Natural killer cell treated with Interleukin-12 subunit alpha and Interleukin-12 subunit beta and Interleukin-15 and Interleukin-18, amount 100 ng/mL, for 72 hours (primary cell): ENCODE data around the gene HHATL. TPM values are rescaled to one million over a fixed set of nuclear protein-coding genes. Genes with fewer than 3 reads are reported as not detected.

Experiments
- ATAC-seq, 2 donors: fragments of 150-1000 bp; cut with Tn5 transposase in 1 of 2; sonication (Bioruptor Pico), chemical (Tn5 transposase) in 1 of 2; 2 replicates each; pipeline ENCODE4 v1.10.0; 2021
- DNase-seq: peaks from one replicate; pipeline ENCODE4 v3.0.0; 2022; ENCODE audit warnings: low spot score
- H3K27ac Mint-ChIP-seq, 2 donors: 1 replicate in 1 of 2; 2 replicates in 1 of 2; pipeline ENCODE4 v1.8.0; 2022; ENCODE audit warnings: mixed read lengths in 2 of 2, mild to moderate bottlenecking in 1 of 2, moderate library complexity in 1 of 2
- H3K27me3 Mint-ChIP-seq, 2 donors: 1 replicate in 1 of 2; 2 replicates in 1 of 2; pipeline ENCODE4 v1.8.0; 2022; ENCODE audit warnings: mixed read lengths in 2 of 2
- H3K36me3 Mint-ChIP-seq: one replicate; pipeline ENCODE4 v1.8.0; 2022; ENCODE audit warnings: mixed read lengths
- H3K4me1 Mint-ChIP-seq, 2 donors: 1 replicate in 1 of 2; 2 replicates in 1 of 2; pipeline ENCODE4 v1.8.0; 2022; ENCODE audit warnings: low read depth in 2 of 2, mixed read lengths in 2 of 2, mild to moderate bottlenecking in 1 of 2
- H3K4me3 Mint-ChIP-seq: one replicate; pipeline ENCODE4 v1.8.0; 2022; ENCODE audit warnings: mixed read lengths
- H3K9me3 Mint-ChIP-seq: 2 replicates; pipeline ENCODE4 v1.8.0; 2022; ENCODE audit warnings: mixed read lengths
- total RNA-seq, 2 donors: library from RNA; stranded (reverse); gene quantifications; one replicate each; pipeline ENCODE4 v1.2.3, GENCODE V29; 2022

The HHATL gene
- total RNA-seq, 2 donors from 2014 or later, result not detected

DNA sequence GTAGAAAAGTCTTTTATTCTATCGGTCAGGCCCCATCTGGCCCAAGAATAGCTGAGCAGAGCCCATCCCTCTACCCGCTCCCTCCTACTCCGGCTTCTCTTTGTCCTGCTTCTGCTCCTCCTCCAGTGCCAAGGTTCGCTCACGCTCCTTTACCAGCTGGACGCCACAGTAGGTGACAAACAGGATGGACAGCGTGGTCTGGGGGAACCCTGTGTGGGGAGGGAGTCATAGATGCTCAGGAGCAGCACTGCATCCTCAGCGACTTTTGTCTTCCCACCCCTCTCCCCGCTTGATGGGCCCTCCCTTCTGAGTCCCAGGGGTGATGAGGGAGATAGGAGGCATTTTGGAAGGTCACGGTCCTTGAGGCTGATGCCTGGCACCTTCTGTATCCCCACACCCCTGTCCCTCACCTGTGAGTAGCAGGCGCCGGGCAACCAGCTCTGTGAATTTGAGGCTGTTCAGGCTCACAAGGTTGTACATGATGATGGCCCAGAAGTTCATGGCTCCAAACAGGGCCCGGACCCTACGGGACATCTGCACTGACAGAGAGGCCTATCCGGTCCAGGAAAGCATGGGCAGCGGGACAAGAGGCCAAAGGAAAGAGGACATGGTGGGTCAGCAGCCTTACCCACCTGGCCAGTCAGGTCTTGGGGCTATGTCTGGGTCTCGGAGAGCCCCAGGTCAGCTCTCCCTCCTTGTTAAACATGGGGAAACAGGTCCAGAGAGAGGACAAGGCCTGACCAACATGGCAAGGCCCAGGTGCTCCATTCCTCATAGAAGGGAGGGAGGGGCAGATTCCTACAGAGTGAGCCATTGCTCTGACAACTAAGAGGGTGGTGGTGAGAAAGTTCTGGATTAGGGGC is 9.7 kb downstream of the HHATL start:
- H3K9me3 Mint-ChIP-seq, result no peaks in the 10 kb centered on the region
- H3K27me3 Mint-ChIP-seq, result peaks cover 0 to 2% of the 10 kb centered on the region in 2 donors
- no peaks in the 10 kb centered on the region for H3K4me1 Mint-ChIP-seq
- no peak overlapping the region for H3K4me3 Mint-ChIP-seq
- no peak overlapping the region for H3K27ac Mint-ChIP-seq
- H3K36me3 Mint-ChIP-seq, result no peaks in the 10 kb centered on the region
- no peak for ATAC-seq
- no peak for DNase-seq

GRCh38 chr3:42691816-42692666 is 10.6 kb downstream of the HHATL start:
- Mint-ChIP-seq H3K27me3 (peaks cover 2 to 4% of the 10 kb centered on the region in 2 donors), H3K4me1 (no peaks in the 10 kb centered on the region), H3K27ac (no peak overlapping the region), H3K4me3 (no peak overlapping the region), H3K36me3 (no peaks in the 10 kb centered on the region), H3K9me3 (no peaks in the 10 kb centered on the region)
- no peak for ATAC-seq
- peak; percentile 54 for DNase-seq

GRCh38 chr3:42690766-42691680 is 11.6 kb downstream of the HHATL start:
- peak; percentile 20 for DNase-seq
- no peak overlapping the region for H3K27ac Mint-ChIP-seq
- ATAC-seq, result peak in 1 of 2 donors; percentile 2
- no peak overlapping the region for H3K4me3 Mint-ChIP-seq
- H3K36me3 Mint-ChIP-seq, result no peaks in the 10 kb centered on the region
- H3K4me1 Mint-ChIP-seq, result no peaks in the 10 kb centered on the region
- no peaks in the 10 kb centered on the region for H3K9me3 Mint-ChIP-seq
- H3K27me3 Mint-ChIP-seq, result peaks cover 6 to 7% of the 10 kb centered on the region in 2 donors

DNA sequence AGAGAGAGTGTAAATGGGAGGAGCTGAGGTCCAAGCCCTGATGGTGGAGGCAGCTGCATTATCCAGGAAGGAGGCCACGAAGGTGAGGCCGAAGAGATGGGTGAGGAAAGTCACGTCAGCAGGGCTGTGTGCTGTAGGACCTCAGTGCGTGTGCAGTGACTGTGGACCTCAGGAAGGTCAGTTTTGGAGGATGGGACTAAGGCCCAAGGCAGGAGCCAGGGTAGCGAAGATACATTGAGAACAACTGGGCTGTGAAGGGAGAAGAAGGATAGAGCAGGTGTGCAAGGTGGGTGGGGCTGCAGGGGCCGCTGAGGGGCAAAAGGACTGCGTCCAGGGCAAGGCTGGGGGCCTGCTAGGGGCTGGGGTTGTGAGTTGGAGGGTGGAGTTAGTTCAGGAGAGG is 12.4 kb downstream of the HHATL start:
- H3K36me3 Mint-ChIP-seq, result no peaks in the 10 kb centered on the region
- H3K27ac Mint-ChIP-seq, result no peak overlapping the region
- ATAC-seq, result no peak
- peaks cover 0 to 3% of the 10 kb centered on the region in 2 donors for H3K4me1 Mint-ChIP-seq
- no peak overlapping the region for H3K4me3 Mint-ChIP-seq
- DNase-seq, result peak; percentile 52
- no peaks in the 10 kb centered on the region for H3K9me3 Mint-ChIP-seq
- H3K27me3 Mint-ChIP-seq, result peaks cover 7 to 9% of the 10 kb centered on the region in 2 donors

- H3K4me3 Mint-ChIP-seq, result no peak overlapping the region
- no peaks in the 10 kb centered on the region for H3K9me3 Mint-ChIP-seq
- H3K27me3 Mint-ChIP-seq, result peaks cover 7 to 9% of the 10 kb centered on the region in 2 donors
- peaks cover 0 to 3% of the 10 kb centered on the region in 2 donors for H3K4me1 Mint-ChIP-seq
- no peak overlapping the region for H3K27ac Mint-ChIP-seq
- ATAC-seq (no peak), DNase-seq (peak; percentile 51)
- H3K36me3 Mint-ChIP-seq, result no peaks in the 10 kb centered on the region
Observed at GRCh38 chr3:42689421-42690014, 13.1 kb downstream of the HHATL start.

- no peaks in the 10 kb centered on the region for H3K9me3 Mint-ChIP-seq
- no peak overlapping the region for H3K4me3 Mint-ChIP-seq
- DNase-seq, result peak; percentile 32
Observed at GRCh38 chr3:42688487-42689420, 13.8 kb downstream of the HHATL start.

GRCh38 chr3:42688016-42688415 is 14.6 kb downstream of the HHATL start:
- Mint-ChIP-seq H3K27ac (no peak overlapping the region), H3K36me3 (no peaks in the 10 kb centered on the region), H3K4me1 (peaks cover 0 to 3% of the 10 kb centered on the region in 2 donors), H3K9me3 (no peaks in the 10 kb centered on the region), H3K27me3 (peaks cover 7 to 10% of the 10 kb centered on the region in 2 donors), H3K4me3 (no peak overlapping the region)
- ATAC-seq (no peak), DNase-seq (no peak)

More at GRCh38 chr3:42688487-42689420, 13.8 kb downstream of the HHATL start:
- no peak for ATAC-seq
- H3K27me3 Mint-ChIP-seq, result peaks cover 7 to 9% of the 10 kb centered on the region in 2 donors
- H3K27ac Mint-ChIP-seq, result no peak overlapping the region
- no peaks in the 10 kb centered on the region for H3K36me3 Mint-ChIP-seq
- peaks cover 0 to 3% of the 10 kb centered on the region in 2 donors for H3K4me1 Mint-ChIP-seq

DNA sequence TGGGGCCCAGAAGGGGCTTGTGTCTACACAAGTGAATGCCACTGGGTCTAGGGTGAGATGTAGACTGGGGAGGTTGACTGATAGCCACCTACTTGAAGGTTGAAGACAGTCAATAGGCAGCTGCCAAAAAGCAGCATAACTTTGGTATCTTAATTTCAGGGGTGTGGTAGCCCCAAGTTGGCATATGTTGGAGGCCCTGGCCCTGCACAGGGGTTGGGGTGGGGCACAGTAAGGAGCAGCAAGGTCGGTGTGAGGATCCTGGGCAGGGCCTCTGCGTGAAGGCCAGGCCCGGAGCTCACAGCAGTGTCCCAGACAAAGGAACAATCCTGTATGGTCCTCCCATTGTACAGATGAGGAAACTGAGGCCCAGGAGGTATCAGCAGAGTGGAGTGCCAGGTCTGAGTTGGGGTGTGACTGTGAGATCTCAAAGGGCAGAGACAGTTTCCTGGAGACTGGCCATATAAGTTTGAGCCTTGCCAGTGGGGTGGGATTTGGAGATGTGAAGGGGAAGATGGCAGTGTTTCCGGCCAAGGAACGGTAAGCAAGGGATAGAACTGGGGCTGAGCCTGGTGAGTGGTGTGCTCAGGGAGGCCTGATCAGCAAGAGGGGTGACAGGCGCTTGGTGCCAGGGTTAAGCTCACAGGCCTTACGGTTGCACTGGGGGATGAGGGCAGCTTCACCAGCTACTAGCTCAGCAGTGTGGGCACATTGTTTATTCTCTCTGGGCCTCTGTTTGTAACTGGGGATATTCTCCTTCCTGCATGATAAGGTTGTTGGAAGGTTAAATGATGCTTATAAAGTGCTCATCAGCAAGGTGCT is 15.6 kb downstream of the HHATL start:
- Mint-ChIP-seq H3K4me1 (peaks cover 0 to 3% of the 10 kb centered on the region in 2 donors), H3K27ac (no peak overlapping the region), H3K9me3 (no peaks in the 10 kb centered on the region), H3K27me3 (peaks cover 7 to 14% of the 10 kb centered on the region in 2 donors), H3K4me3 (no peak overlapping the region), H3K36me3 (no peaks in the 10 kb centered on the region)
- ATAC-seq, result no peak
- peak; percentile 42 for DNase-seq

DNA sequence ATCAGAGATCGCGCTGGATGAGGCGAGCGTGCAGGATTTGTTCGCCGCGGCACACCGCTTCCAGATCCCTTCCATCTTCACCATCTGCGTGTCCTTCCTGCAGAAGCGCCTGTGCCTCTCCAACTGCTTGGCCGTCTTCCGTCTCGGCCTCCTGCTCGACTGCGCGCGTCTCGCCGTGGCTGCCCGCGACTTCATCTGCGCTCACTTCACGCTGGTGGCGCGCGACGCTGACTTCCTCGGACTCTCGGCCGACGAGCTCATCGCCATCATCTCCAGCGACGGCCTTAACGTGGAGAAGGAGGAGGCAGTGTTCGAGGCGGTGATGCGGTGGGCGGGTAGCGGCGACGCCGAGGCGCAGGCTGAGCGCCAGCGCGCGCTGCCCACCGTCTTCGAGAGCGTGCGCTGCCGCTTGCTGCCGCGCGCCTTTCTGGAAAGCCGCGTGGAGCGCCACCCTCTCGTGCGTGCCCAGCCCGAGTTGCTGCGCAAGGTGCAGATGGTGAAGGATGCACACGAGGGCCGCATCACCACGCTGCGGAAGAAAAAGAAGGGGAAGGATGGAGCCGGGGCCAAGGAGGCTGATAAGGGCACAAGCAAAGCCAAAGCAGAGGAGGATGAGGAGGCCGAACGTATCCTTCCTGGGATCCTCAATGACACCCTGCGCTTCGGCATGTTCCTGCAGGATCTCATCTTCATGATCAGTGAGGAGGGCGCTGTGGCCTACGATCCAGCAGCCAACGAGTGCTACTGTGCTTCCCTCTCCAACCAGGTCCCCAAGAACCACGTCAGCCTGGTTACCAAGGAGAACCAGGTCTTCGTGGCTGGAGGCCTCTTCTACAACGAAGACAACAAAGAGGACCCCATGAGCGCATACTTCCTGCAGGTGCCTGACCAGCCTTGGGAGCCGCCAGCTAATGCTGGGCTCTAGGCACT is 16.4 kb downstream of the HHATL start:
- H3K4me1 Mint-ChIP-seq, result peaks cover 0 to 3% of the 10 kb centered on the region in 2 donors
- no peaks in the 10 kb centered on the region for H3K36me3 Mint-ChIP-seq
- H3K4me3 Mint-ChIP-seq, result no peak overlapping the region
- no peak for ATAC-seq
- H3K27me3 Mint-ChIP-seq, result peaks cover 15 to 17% of the 10 kb centered on the region in 2 donors
- H3K9me3 Mint-ChIP-seq, result no peaks in the 10 kb centered on the region
- DNase-seq, result peak; percentile 49
- no peak overlapping the region for H3K27ac Mint-ChIP-seq

DNA sequence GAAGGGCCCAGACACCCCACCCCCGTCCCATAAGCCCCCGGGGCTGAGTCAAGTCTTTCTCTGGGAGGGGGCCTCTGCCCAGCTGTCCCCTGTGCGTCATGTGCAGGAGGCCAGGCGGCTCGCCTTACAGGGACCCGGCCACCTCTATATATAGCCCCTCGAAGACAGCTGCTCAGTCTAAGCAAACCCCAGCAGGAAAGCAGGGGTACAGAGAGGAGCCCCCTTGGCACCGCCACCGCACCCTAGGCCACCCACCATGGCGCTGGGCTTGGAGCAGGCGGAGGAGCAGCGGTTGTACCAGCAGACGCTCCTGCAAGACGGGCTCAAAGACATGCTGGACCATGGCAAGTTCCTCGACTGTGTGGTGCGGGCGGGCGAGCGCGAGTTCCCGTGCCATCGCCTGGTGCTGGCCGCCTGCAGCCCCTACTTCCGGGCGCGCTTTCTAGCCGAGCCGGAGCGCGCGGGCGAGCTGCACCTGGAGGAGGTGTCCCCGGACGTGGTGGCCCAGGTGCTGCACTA is 17.2 kb downstream of the HHATL start, which contains the start of gene KLHL40:
Gene KLHL40, plus strand, starts transcription at position 175 of the 519 bp plus-strand sequence. Its CDS starts 82 bp downstream, at position 257.
- Mint-ChIP-seq H3K36me3 (no peaks in the 10 kb centered on the region), H3K27me3 (peaks cover 15 to 17% of the 10 kb centered on the region in 2 donors), H3K27ac (no peak within 1 kb of the TSS), H3K9me3 (no peaks in the 10 kb centered on the region), H3K4me1 (peaks cover 0 to 3% of the 10 kb centered on the region in 2 donors), H3K4me3 (no peak within 1 kb of the TSS)
- peak; percentile 50 for DNase-seq
- no peak for ATAC-seq
